GM12878 (cell line): ENCODE results near the gene UBE2E2. TPM values are rescaled to one million over a fixed set of nuclear protein-coding genes. Genes with fewer than 3 reads are reported as not detected.

Experiments used
- ATAC-seq: fragments of 200-7000 bp; cut with Tn5 transposase; 3 replicates; pipeline ENCODE4 v1.9.1; 2020; ENCODE audit warnings: mild to moderate bottlenecking, moderate library complexity
- BruUV-seq: library from RNA; stranded (reverse); fragments of 400-500 nt; replicated peaks from 2 replicates; lab custom pipeline; 2021; lab: Mats Ljungman, UMichigan
- CTCF ChIA-PET: fragments of 300-600 bp; sonication (Branson Sonifier 250); formaldehyde crosslinking; extraction: SDS; loops from one replicate; lab custom pipeline; 2021; ENCODE audit warnings: inconsistent platforms; lab: Yijun Ruan, JAX
- POLR2A ChIA-PET: fragments of 350-600 bp; formaldehyde crosslinking; extraction: SDS; loops from one replicate; lab custom pipeline; 2021; ENCODE audit warnings: inconsistent platforms; lab: Charles Lee
- RAD21 ChIA-PET: fragments of 300-600 bp; sonication (Branson Sonifier 250); formaldehyde crosslinking; loops from one replicate; lab custom pipeline; 2023; ENCODE audit warnings: antibody characterized with exemption; ENCODE audit not compliant: unreplicated experiment; lab: Charles Lee
- SMC1A ChIA-PET: fragments of 300-600 bp; sonication (Branson Sonifier 250); formaldehyde crosslinking; loops from one replicate; lab custom pipeline; 2023; ENCODE audit not compliant: unreplicated experiment, uncharacterized antibody; lab: Charles Lee
- DNase-seq: peaks from one replicate; pipeline ENCODE4 v3.0.0-alpha.2; 2011; ENCODE audit warnings: low read depth, low spot score
- FAIRE-seq: peaks from 3 replicates; lab custom pipeline; 2011; peaks lifted over from hg19 to GRCh38; lab: Jason Lieb, UNC
- H2AFZ ChIP-seq: 2 replicates; pipeline ENCODE4 v1.6.0; 2011; ENCODE audit warnings: low read depth, low read length, control low read depth; ENCODE audit not compliant: control insufficient read depth
- H3K27ac ChIP-seq: 2 replicates; pipeline ENCODE4 v1.5.1; 2011; ENCODE audit warnings: control low read depth; ENCODE audit not compliant: control insufficient read depth, insufficient read depth
- H3K27me3 ChIP-seq, 2 experiments: replicated peaks in 1 of 2; 2 replicates each; pipeline versions ENCODE4 v1.6.0 to v1.6.1; 2011; ENCODE audit warnings: low read length in 1 of 2; ENCODE audit not compliant: control insufficient read depth in 2 of 2, insufficient read depth in 2 of 2
- H3K36me3 ChIP-seq, 2 experiments: 2 replicates each; pipeline ENCODE4 v1.5.1; 2011; ENCODE audit warnings: low read length in 1 of 2; ENCODE audit not compliant: control insufficient read depth in 2 of 2, insufficient read depth in 2 of 2
- H3K4me1 ChIP-seq: 2 replicates; pipeline ENCODE4 v1.6.1; 2011; ENCODE audit warnings: mild to moderate bottlenecking, low read length, moderate library complexity, mixed read lengths; ENCODE audit not compliant: control insufficient read depth, insufficient read depth
- H3K4me2 ChIP-seq: 2 replicates; pipeline ENCODE4 v1.6.0; 2011; ENCODE audit warnings: control low read depth; ENCODE audit not compliant: control insufficient read depth, insufficient read depth
- H3K4me3 ChIP-seq: fragments of 200-600 bp; sonication (generic); 2 replicates; pipeline ENCODE4 v1.5.1; 2016
- H3K79me2 ChIP-seq: 2 replicates; pipeline ENCODE4 v1.6.0; 2011; ENCODE audit warnings: low read length; ENCODE audit not compliant: control insufficient read depth, insufficient read depth
- H3K9ac ChIP-seq: 2 replicates; pipeline ENCODE4 v1.8.0; 2011; ENCODE audit warnings: low read length, control low read depth, mixed read lengths; ENCODE audit not compliant: control insufficient read depth, insufficient read depth
- H3K9me3 ChIP-seq: replicated peaks from 3 replicates; pipeline ENCODE4 v1.5.1; 2011; ENCODE audit warnings: mild to moderate bottlenecking, low read length; ENCODE audit not compliant: control insufficient read depth, insufficient read depth
- H4K20me1 ChIP-seq: 2 replicates; pipeline ENCODE4 v1.6.0; 2011; ENCODE audit not compliant: control insufficient read depth, insufficient read depth
- CBFB ChIP-seq: IDR thresholded peaks from 2 replicates; pipeline ENCODE4 v1.6.1; 2016; ENCODE audit warnings: antibody characterized with exemption, low read depth
- CHD4 ChIP-seq: fragments of 200-600 bp; sonication (generic); IDR thresholded peaks from 2 replicates; pipeline ENCODE4 v1.6.1; 2016; ENCODE audit warnings: mild to moderate bottlenecking
- EED ChIP-seq: sonication (generic); IDR thresholded peaks from 2 replicates; pipeline ENCODE4 v1.6.1; 2016; ENCODE audit warnings: antibody characterized with exemption, low read depth
- FOS ChIP-seq: IDR thresholded peaks from 3 replicates; pipeline ENCODE4 v1.6.1; 2011; ENCODE audit warnings: borderline replicate concordance; ENCODE audit not compliant: insufficient read length; ENCODE audit errors: extremely low read depth
- NFYB ChIP-seq: IDR thresholded peaks from 2 replicates; pipeline ENCODE4 v1.6.1; 2011; ENCODE audit warnings: low read depth, mild to moderate bottlenecking, low read length, improper control_type of control experiment, moderate library complexity; ENCODE audit not compliant: insufficient read depth
- SMAD5 ChIP-seq: IDR thresholded peaks from 2 replicates; pipeline ENCODE4 v1.6.1; 2016; ENCODE audit warnings: antibody characterized with exemption, low read depth
- SMARCA5 ChIP-seq: fragments of 450-650 bp; IDR thresholded peaks from 2 replicates; pipeline ENCODE4 v1.6.1; 2017; ENCODE audit warnings: mild to moderate bottlenecking
- SUZ12 ChIP-seq: fragments of 200-600 bp; sonication (generic); IDR thresholded peaks from one replicate; pipeline ENCODE4 v1.6.1; 2018; ENCODE audit warnings: antibody characterized with exemption, mild to moderate bottlenecking; ENCODE audit not compliant: unreplicated experiment
- YY1 ChIP-seq: IDR thresholded peaks from 2 replicates; pipeline ENCODE4 v1.6.1; 2011; ENCODE audit warnings: low read depth, mild to moderate bottlenecking, low read length
- WGBS: methylation state at CpG from one replicate; pipeline ENCODE4 v1.1.6; 2016; ENCODE audit warnings: low lambda C conversion rate; ENCODE audit not compliant: insufficient replicate concordance, insufficient coverage; ENCODE audit errors: missing lambda C conversion rate; 5-methylcytosine and 5-hydroxymethylcytosine counted together
- in situ Hi-C: fragments of 300-500 bp; cut with MboI; formaldehyde crosslinking; loops from 9 replicates; pipeline ENCODE4 v1.14.3; 2018; ENCODE audit warnings: mixed read lengths
- intact Hi-C: fragments of 100-400 bp; cut with micrococcal nuclease; formaldehyde crosslinking; loops from one replicate; pipeline ENCODE4 v1.14.2; 2022; ENCODE audit not compliant: unreplicated experiment
- polyA plus RNA-seq, 11 experiments: library from polyadenylated mRNA; depleted of rRNA in 4 of 11; unstranded in 6 of 11; stranded (reverse) in 5 of 11; fragments of >200 nt; fragmentation: Nextera tagmentation in 4 of 11; fragmentation: Illumina TruSeq in 1 of 11; extraction: Ambion mirVana in 4 of 11; extraction: Trizol in 1 of 11; gene quantifications; 1 replicate in 1 of 11; 2 replicates in 10 of 11; pipeline versions ENCODE4 v1.2.1 to v1.2.3, GENCODE V29; 2011 to 2016; ENCODE audit warnings: inconsistent platforms in 2 of 11, missing spikeins in 2 of 11, low read depth in 1 of 11
- total RNA-seq, 4 experiments: library from RNA; depleted of rRNA in 3 of 4; stranded (reverse); fragments of >200 nt in 3 of 4; fragmentation: Illumina TruSeq in 1 of 4; extraction: Trizol in 1 of 4; gene quantifications; 2 replicates each; pipeline versions ENCODE4 v1.2.1 to v1.2.3, GENCODE V29; 2013 to 2021
- TF ChIP-seq, protein P1 (sequence below): IDR thresholded peaks from 2 replicates; pipeline ENCODE4 v1.6.1; 2011; ENCODE audit warnings: low read depth, low read length, improper control_type of control experiment, borderline replicate concordance
- TF ChIP-seq, protein P2 (sequence below): fragments of 450-650 bp; IDR thresholded peaks from 2 replicates; pipeline ENCODE4 v1.6.1; 2017; ENCODE audit warnings: mild to moderate bottlenecking

The UBE2E2 gene
- total and polyA plus RNA-seq, 10 of the 15 experiments (the other 5 are each of a cell fraction or from before 2014, with no cell fraction given): 8.7 to 71.0 (median 36.4) TPM

DNA sequence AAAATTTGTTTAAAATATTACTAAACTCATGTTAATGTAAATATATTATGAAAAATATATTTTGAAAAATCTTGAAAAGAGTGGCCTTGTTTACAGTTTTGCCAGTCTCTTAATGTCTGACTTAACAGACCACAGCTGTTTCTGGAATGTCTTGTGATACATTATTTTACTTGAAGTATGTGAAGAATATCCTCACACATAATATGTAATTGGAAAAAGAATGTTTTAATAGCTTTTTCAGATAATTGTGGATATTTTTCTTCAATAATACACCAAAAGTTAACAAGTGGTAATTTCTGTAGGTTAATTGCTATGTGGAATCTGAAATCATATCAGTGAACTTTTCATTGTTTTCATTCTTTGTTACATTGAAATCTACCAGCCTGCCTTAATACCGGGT is 101.3 kb downstream of the UBE2E2 start:
- DNase-seq (no peak), FAIRE-seq (no peak), ATAC-seq (no peak)
- Histone ChIP-seq H2AFZ (no peak overlapping the region), H3K36me3 (no peaks in the 10 kb centered on the region; a peak in 1 of 4 replicates), H3K79me2 (peaks cover 2% of the 10 kb centered on the region), H3K4me3 (no peak overlapping the region), H3K4me2 (no peak overlapping the region), H3K27ac (no peak overlapping the region), H3K9ac (no peak overlapping the region), H3K9me3 (no peaks in the 10 kb centered on the region; the same call in 1 of the 3 replicates), H3K4me1 (no peaks in the 10 kb centered on the region), H3K27me3 (no peaks in the 10 kb centered on the region), H4K20me1 (no peaks in the 10 kb centered on the region)
- in situ Hi-C loops: no loop called here
- BruUV-seq: no TSS peak
- CTCF ChIA-PET: no interaction called here
- SMC1A ChIA-PET: interaction anchor here (0.6 to 2.1 kb wide), 2 partner anchors 9 to 68 kb away, joined by 3 to 5 read pairs; no protein-coding TSS in a partner anchor
- 100% methylated on average over 1 of the region's 1 CpG for WGBS
- intact Hi-C loops: no loop called here
- POLR2A ChIA-PET: no interaction called here
- TF ChIP-seq CHD4 (no peak), CBFB (no peak)
- RAD21 ChIA-PET: no interaction called here

DNA sequence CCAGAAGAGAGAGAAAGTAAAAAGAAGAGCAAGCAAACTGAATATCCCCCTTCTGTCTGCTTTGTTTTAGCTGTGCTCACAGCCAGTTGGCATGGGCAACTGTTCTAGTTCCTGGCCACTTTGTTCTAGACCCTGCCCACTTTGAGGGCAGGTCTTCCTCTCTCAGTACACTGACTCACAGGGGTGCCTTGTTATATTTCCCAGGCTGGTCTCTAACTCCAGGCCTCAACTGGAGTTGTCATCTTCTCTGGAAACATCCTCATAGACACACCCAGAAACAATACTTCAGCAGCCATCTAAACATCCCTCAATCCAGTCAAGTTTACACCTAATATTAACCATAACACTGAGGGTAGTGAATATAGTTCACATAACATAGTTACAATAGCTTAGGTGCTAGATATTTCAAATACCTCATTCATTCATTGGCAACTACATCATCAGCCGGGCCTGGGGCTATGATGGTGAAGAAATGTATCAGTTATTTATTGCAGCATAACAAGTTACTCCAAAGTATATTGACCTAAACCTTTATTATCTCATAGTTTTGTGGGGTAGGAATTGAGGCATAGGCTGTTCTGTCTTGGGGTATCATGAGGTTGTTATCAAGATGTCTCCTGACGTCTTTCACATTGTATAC is 106.0 kb downstream of the UBE2E2 start:
- no peak for DNase-seq
- Histone ChIP-seq H3K4me3 (no peak overlapping the region), H3K9ac (no peak overlapping the region), H3K4me2 (no peak overlapping the region), H3K27ac (no peak overlapping the region), H4K20me1 (no peaks in the 10 kb centered on the region), H3K27me3 (no peaks in the 10 kb centered on the region), H3K4me1 (no peaks in the 10 kb centered on the region), H2AFZ (no peak overlapping the region), H3K79me2 (no peaks in the 10 kb centered on the region), H3K36me3 (no peaks in the 10 kb centered on the region; a peak in 1 of 4 replicates)
- ChIA-PET CTCF (no interaction called here), POLR2A (interaction anchor here (1.9 kb wide), 1 partner anchor 13 kb away, joined by 4 read pairs; no protein-coding TSS in a partner anchor), SMC1A (interaction anchor here (1.5 to 1.7 kb wide), 3 partner anchors 13 to 15 kb away, joined by 3 to 6 read pairs (median 5); no protein-coding TSS in a partner anchor), RAD21 (no interaction called here)
- no peak for ATAC-seq
- no peak for FAIRE-seq
- no TSS peak for BruUV-seq
- intact Hi-C loops: no loop called here
- in situ Hi-C loops: no loop called here
- 95% methylated on average over 2 of the region's 2 CpGs for WGBS
- TF ChIP-seq, protein P1, sequence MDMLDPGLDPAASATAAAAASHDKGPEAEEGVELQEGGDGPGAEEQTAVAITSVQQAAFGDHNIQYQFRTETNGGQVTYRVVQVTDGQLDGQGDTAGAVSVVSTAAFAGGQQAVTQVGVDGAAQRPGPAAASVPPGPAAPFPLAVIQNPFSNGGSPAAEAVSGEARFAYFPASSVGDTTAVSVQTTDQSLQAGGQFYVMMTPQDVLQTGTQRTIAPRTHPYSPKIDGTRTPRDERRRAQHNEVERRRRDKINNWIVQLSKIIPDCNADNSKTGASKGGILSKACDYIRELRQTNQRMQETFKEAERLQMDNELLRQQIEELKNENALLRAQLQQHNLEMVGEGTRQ: no peak
- no peak for TF ChIP-seq YY1
- no peak for TF ChIP-seq EED
- no peak for TF ChIP-seq CBFB
- TF ChIP-seq SMAD5: no peak
- no peak for TF ChIP-seq FOS
- TF ChIP-seq SMARCA5: no peak
- TF ChIP-seq, protein P2, sequence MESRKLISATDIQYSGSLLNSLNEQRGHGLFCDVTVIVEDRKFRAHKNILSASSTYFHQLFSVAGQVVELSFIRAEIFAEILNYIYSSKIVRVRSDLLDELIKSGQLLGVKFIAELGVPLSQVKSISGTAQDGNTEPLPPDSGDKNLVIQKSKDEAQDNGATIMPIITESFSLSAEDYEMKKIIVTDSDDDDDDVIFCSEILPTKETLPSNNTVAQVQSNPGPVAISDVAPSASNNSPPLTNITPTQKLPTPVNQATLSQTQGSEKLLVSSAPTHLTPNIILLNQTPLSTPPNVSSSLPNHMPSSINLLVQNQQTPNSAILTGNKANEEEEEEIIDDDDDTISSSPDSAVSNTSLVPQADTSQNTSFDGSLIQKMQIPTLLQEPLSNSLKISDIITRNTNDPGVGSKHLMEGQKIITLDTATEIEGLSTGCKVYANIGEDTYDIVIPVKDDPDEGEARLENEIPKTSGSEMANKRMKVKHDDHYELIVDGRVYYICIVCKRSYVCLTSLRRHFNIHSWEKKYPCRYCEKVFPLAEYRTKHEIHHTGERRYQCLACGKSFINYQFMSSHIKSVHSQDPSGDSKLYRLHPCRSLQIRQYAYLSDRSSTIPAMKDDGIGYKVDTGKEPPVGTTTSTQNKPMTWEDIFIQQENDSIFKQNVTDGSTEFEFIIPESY: no peak
- TF ChIP-seq NFYB: no peak
- TF ChIP-seq SUZ12: no peak
- TF ChIP-seq, all 136 proteins: peak for 0
- no peaks in the 10 kb centered on the region; the same call in 1 of the 3 replicates for H3K9me3 ChIP-seq
